ENCODE data around the gene ZBTB8OS.
"Not testable (repeated sequence)": the region's sequence is repeated elsewhere in the genome, so short reads cannot be mapped to it uniquely, and the experiment has no call there.

Gene ZBTB8OS

DNA sequence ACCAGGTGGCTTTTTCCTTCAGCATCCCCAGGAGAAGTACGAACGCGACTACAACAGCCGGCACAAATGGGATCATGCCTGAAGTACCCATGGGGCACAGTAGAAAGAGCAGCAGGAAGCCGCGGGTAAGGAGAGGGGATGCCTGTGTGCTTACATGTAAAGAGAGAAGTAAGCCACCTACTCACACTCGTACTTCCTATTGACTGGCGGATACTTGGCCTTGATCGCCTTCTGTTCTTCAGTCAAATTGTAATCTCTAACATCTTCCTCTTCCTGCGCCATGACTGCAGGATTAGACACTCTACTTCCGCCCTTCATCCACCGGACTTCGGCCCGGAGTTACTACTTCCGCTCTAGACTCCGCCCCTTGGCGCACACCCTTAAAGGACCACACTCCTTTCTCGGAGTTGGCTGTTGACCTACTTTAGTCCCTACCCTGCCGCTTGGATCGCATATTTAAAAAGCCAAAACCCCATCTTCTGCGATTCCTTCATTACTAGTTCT, at the start of gene ZBTB8OS:
Gene ZBTB8OS (minus strand): TSS at position 303 of the 504 bp plus-strand sequence. CDS start 21 bp downstream, at position 282.
- DNase-seq (ENCODE audit: low spot score), result peak; percentile 92

DNA sequence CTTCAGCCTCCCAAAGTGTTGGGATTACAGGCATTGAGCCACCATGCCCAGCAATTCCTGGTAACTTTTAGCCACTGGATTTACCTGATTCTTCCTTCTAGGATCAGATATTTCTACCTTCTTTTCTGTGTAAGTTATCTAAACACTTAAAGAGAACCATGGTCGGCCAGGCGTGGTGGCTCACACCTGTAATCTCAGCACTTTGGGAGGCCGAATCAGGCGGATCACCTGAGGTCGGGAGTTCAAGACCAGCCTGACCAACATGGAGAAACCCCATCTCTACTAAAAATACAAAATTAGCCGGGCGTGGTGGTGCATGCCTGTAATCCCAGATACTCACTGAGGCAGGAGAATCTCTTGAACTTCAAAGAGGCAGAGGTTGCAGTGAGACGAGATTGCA, 46.6 kb upstream of the ZBTB8OS start:
- DNase-seq (ENCODE audit: low spot score), result not testable (repeated sequence)

DNA sequence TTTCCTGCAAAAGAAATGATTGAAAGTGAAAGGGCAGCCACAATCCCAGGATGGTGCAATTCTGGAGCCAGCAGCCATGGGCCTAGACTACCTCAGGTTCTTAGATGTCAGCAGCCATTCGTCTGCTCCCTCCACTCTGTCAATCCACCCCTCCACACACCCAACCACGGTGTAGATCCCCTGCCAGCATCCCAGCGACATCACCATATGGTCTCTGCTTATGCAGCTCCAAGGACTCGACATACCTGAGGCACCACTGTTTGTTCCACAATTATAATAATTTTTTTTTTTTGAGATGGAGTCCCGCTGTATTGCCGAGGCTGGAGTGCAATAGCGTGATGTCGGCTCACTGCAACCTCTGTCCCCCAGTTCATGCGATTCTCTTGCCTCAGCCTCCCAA, 45.7 kb upstream of the ZBTB8OS start:
- no peak for DNase-seq (ENCODE audit: low spot score)

- peak; percentile 68 for DNase-seq (ENCODE audit: low spot score)
These were observed 45.0 kb upstream of the ZBTB8OS start for GRCh38 chr1:32695098-32695904.

DNA sequence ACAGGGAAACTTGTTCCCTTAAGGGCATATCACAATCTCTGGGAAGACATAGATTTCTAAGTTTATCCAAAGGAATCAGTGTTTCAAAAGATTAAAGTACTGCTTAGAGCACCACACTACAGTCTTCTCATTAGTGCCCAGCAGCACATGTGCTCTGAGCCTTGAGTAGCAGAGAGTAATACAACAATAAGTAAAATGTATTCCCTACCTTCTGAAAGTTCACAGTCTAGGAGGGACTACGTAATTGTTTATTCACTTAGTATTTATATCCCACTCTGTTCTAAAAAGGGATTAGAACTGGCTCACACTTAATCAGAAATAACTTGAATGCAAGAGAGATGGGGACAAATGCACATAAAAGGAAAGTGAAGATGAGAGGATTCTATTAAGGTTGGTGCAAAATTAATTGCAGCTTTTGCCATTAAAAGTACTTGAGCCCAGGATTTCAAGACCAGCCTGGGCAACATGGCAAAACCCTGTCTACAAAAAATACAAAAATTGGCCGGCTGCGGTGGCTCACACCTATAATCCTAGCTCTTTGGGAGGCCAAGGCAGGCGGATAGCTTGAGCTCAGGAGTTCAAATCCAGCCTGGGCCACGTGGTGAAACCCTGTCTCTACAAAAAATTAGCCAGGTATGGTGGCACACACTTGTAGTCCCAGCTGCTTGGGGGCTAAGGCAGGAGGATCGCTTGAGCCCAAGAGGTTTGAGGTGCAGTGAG, 43.3 kb upstream of the ZBTB8OS start:
- no peak for DNase-seq (ENCODE audit: low spot score)

DNA sequence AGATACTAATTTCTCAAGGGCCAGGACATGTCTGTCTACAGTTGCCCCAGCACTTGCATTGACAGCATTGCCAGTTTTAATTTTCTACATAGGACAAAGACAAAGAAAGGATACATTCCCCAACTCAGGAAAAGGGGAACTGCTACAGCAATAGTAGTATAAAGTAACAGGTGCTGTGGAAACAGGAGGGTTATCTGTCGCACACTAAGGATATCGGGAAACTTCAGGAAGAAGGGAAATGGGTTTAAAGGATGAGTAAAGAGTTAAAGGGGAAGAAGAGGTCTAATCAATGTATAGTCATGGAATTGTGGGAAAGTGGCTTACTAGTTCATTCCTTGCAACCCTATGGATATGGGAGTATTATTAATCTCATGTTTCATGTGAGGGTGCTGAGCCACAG, 36.0 kb upstream of the ZBTB8OS start:
- no peak for DNase-seq (ENCODE audit: low spot score)

GRCh38 chr1:32685498-32685897, 35.1 kb upstream of the ZBTB8OS start:
- DNase-seq (ENCODE audit: low spot score), result no peak

DNA sequence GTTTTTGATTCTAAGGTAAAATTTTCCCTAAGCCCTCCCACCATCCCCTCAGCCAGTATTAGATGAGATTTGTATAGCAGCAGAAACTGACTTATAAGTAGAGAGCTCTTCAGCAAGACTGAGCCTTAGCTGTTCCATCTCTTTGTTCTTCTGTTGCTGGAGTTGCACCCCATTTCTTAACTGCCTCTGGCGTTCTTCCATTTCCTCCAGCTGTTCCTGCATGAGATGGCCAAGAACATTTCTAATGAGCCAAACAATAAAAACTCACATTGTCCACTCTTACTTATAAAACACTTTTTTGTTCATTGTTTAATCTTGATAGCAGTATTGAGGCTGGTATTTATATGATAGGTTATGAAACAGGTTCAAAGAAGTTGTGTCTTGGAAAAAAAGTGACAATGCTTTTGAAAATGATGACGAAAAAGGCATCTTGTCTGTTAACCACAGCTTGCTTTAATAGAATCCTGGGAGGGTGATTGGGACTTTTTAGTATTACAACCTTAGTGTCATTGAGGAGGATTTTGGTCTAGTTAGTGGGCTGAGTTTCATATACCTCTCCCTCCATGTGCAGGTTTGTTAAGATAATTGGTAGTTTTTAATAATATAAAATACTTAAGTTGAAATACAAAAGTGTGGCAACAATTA, 33.9 kb upstream of the ZBTB8OS start:
- peak; percentile 22 for DNase-seq (ENCODE audit: low spot score)

DNA sequence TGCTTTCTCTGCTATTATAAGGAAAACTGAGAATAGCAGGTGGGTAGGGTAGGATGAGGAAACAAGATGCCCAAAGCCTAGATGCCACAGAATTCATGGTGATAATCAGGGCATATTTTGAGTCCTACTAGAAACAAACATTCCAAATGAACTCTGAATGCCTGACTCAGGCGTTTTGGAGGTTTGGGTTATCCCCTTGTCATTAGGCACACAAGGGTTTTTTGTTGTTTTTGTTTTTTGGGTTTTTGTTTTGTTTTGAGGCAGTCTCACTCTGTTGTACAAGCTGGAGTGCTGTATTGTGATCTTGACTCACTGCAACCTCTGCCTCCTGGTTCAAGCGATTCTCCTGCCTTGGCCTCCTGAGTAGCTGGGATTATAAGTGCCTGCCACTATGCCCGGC, 33.0 kb upstream of the ZBTB8OS start:
- DNase-seq (ENCODE audit: low spot score), result no peak

DNA sequence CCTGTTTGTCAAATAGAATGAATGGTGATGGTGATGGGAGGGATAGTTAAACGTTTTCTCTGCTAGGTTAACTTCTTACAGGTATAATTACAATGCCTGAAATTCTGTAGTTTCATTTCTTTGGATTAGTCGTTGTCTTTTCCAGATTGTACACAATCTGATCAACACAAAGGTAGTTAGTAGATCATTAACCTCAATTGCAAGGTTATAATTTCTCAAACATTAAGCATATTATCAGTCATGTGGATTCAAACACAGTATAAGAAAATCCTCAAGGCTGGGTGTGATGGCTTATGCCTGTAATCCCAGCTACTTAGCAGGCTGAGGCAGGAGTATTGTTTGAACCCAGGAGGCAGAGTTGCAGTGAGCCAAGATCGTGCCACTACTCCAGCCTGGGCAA, 31.6 kb upstream of the ZBTB8OS start:
- no peak for DNase-seq (ENCODE audit: low spot score)

DNA sequence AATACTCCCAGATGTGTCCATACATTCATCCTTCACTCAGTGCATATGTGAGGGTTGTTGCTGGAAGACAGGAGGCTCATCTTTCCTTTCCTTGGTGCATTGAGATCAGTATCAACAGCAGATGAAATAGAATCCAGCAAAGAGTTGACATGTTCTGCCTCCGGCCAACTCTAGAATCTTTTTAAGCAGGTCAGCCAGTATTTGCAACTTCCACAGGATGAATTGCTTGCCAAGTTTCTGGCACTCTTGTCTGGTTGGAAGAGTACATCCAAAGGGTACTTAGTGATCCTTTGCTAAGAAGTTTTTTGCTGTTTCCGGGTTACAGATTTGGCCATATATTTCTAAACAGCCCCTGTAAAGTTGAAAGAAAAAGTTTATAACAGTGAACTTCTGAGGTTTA, 31.2 kb upstream of the ZBTB8OS start:
- no peak for DNase-seq (ENCODE audit: low spot score)

- DNase-seq (ENCODE audit: low spot score), result no peak
These were observed 30.3 kb upstream of the ZBTB8OS start for GRCh38 chr1:32680642-32681041.

DNA sequence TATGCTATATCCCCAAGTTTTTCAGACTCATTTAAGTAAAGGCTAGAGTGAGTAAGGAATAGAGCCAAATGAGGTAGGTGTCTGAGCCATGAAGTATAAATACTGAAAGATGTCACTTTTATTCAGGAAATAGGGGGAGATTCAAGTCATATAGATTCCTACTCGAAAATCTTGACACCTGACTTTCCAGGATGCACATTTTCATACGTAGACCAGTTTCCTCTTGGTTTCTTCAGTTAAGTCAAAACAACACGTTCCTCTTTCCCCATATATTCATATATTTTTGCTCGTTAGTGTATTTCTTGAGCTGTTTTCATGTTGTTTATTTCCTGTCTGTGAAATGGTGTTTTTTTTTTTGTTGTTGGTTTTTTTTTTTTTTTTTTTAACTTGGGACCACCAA, 29.6 kb upstream of the ZBTB8OS start:
- not testable (repeated sequence) for DNase-seq (ENCODE audit: low spot score)

GRCh38 chr1:32676945-32677344, 26.6 kb upstream of the ZBTB8OS start:
- no peak for DNase-seq (ENCODE audit: low spot score)

DNA sequence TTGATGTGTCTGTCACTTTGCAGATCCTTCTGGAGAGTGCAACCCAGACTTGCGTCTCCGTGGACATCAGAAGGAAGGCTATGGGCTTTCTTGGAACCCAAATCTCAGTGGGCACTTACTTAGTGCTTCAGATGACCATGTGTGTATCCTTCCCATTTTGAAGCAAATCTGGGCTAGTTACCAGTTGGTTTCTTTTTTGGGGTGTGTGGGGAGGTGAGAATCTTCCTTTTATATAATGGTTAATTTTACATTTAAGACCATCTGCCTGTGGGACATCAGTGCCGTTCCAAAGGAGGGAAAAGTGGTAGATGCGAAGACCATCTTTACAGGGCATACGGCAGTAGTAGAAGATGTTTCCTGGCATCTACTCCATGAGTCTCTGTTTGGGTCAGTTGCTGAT, 18.4 kb upstream of the ZBTB8OS start:
- DNase-seq (ENCODE audit: low spot score), result not testable (repeated sequence)

DNA sequence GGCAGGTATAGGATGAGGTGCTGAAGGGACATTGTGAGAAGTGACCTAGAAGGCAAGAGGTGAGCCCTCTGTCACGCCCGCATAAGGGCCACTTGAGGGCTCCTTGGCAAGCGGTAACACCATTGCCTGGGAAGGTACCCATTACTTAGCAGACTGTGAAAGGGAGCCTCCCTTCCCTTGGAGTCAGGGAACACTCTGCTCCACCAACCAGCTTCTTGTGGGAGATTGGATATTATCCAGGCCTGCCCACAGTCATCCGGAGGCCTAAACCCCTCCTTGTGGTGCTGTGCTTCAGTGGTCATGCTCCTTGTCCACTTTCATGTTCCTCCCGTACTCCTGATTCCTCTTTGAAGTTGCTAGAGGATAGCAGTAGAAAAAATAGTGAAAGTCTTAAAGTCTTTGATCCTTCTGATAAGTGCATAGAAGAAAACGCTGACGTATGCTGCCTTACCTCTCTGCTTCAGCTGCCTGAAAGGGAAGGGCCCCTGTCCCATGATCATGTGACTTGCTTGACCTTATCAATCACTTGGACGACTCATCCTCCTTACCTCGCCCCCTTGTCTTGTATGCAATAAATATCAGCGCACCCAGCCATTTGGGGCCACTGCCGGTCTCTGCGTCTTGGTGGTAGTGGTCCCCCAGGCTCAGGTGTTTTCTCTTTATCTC, 16.7 kb upstream of the ZBTB8OS start:
- DNase-seq (ENCODE audit: low spot score), result no peak

GRCh38 chr1:32665915-32666314, 15.6 kb upstream of the ZBTB8OS start:
- no peak for DNase-seq (ENCODE audit: low spot score)

DNA sequence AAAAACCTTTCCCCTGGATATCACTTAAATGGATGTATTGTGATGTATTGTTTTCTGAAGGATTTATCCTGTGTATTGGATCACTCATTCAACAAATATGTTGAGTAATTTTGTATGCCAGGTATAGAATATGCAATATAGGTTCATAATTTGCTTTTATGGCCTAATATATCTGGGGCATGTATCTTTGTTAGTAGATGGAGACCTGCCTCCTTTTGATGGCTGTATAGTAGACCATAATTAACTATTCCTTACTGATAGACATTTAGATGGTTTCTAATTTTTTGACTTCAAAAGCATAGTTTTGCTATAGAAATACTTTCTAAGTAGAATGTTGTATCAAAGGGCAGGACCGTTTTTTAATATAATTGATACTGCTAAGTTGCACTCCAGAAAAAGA, 9.2 kb upstream of the ZBTB8OS start:
- DNase-seq (ENCODE audit: low spot score), result no peak

- DNase-seq (ENCODE audit: low spot score), result no peak
These were observed 2.1 kb upstream of the ZBTB8OS start for GRCh38 chr1:32652244-32652962.

- no peak for DNase-seq (ENCODE audit: low spot score)
These were observed 1.2 kb upstream of the ZBTB8OS start for GRCh38 chr1:32651461-32652073.
